ENCODE results near the gene GLIPR1L2.
"Not testable (repeated sequence)": the region's sequence is repeated elsewhere in the genome, so short reads cannot be mapped to it uniquely, and the experiment has no call there.

- TF ChIP-seq POLR2A, CTCF (IDR thresholded peaks at IDR 0.05): not testable (repeated sequence)
Observed at GRCh38 chr12:75441687-75442449, 51.0 kb downstream of the GLIPR1L2 start.
